ENCODE data around the gene SMIM14.

The SMIM14 gene

DNA sequence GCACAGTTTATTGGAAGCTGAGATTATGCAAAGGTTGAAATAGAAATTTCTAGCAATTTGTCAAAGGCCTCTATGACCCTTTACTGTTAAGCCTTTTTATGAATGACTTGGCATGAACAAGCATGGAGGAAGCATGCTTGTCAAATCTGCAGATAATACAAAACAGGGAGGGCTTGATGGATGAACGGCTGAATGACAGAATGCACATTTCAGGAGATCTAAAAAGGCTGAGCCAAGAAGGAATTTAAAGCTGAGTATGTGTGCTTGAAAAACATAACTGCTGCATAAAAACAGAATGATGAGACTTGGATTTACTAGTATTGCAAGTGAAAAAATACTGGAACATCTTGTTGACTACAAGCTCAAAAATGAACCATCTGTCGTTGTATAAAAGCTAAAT is 30.2 kb upstream of the SMIM14 start:
- TF ChIP-seq FOXM1 (IDR thresholded peaks at IDR 0.05; ENCODE audit: borderline replicate concordance, low read depth) (no peak), TEAD4 (IDR thresholded peaks at IDR 0.05) (no peak)

DNA sequence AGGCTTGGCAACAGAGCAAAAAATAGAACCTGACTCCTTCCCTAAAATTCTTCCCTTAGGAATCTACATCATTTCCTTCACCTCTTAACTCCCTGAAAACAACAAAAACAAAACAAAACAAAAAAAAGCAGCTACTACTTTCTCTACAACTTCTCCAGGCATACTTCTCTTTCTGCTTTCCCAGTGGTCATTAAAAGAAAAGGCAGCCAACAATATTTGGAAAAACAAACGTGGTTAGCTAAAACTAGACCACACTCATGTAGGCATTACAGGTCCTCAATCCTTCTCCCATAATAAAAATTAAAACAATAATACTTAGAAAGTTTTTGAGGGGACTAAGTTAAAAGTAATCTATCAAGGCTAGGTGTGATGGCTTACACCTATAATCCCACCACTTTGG is 29.0 kb upstream of the SMIM14 start:
- TF ChIP-seq CREB1 (IDR thresholded peaks at IDR 0.05; ENCODE audit: low read depth) (no peak), FOXM1 (IDR thresholded peaks at IDR 0.05; ENCODE audit: borderline replicate concordance, low read depth) (no peak), TCF12 (IDR thresholded peaks at IDR 0.05; ENCODE audit: low read depth) (no peak), EP300 (IDR thresholded peaks at IDR 0.05; ENCODE audit: borderline replicate concordance) (no peak), CEBPB (IDR thresholded peaks at IDR 0.05) (no peak), YY1 (IDR thresholded peaks at IDR 0.05; ENCODE audit: low read depth) (no peak), TEAD4 (IDR thresholded peaks at IDR 0.05) (no peak), ZBTB7A (IDR thresholded peaks at IDR 0.05; ENCODE audit: low read depth) (no peak), NFIC (IDR thresholded peaks at IDR 0.05) (no peak), TAF1 (IDR thresholded peaks at IDR 0.05; ENCODE audit: low read depth) (no peak), EGR1 (IDR thresholded peaks at IDR 0.05) (no peak)
- TF ChIP-seq, protein P1, sequence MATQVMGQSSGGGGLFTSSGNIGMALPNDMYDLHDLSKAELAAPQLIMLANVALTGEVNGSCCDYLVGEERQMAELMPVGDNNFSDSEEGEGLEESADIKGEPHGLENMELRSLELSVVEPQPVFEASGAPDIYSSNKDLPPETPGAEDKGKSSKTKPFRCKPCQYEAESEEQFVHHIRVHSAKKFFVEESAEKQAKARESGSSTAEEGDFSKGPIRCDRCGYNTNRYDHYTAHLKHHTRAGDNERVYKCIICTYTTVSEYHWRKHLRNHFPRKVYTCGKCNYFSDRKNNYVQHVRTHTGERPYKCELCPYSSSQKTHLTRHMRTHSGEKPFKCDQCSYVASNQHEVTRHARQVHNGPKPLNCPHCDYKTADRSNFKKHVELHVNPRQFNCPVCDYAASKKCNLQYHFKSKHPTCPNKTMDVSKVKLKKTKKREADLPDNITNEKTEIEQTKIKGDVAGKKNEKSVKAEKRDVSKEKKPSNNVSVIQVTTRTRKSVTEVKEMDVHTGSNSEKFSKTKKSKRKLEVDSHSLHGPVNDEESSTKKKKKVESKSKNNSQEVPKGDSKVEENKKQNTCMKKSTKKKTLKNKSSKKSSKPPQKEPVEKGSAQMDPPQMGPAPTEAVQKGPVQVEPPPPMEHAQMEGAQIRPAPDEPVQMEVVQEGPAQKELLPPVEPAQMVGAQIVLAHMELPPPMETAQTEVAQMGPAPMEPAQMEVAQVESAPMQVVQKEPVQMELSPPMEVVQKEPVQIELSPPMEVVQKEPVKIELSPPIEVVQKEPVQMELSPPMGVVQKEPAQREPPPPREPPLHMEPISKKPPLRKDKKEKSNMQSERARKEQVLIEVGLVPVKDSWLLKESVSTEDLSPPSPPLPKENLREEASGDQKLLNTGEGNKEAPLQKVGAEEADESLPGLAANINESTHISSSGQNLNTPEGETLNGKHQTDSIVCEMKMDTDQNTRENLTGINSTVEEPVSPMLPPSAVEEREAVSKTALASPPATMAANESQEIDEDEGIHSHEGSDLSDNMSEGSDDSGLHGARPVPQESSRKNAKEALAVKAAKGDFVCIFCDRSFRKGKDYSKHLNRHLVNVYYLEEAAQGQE (IDR thresholded peaks at IDR 0.05; ENCODE audit: low read depth) = no peak
- TF ChIP-seq, protein P2, sequence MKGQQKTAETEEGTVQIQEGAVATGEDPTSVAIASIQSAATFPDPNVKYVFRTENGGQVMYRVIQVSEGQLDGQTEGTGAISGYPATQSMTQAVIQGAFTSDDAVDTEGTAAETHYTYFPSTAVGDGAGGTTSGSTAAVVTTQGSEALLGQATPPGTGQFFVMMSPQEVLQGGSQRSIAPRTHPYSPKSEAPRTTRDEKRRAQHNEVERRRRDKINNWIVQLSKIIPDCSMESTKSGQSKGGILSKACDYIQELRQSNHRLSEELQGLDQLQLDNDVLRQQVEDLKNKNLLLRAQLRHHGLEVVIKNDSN (IDR thresholded peaks at IDR 0.05) = no peak

DNA sequence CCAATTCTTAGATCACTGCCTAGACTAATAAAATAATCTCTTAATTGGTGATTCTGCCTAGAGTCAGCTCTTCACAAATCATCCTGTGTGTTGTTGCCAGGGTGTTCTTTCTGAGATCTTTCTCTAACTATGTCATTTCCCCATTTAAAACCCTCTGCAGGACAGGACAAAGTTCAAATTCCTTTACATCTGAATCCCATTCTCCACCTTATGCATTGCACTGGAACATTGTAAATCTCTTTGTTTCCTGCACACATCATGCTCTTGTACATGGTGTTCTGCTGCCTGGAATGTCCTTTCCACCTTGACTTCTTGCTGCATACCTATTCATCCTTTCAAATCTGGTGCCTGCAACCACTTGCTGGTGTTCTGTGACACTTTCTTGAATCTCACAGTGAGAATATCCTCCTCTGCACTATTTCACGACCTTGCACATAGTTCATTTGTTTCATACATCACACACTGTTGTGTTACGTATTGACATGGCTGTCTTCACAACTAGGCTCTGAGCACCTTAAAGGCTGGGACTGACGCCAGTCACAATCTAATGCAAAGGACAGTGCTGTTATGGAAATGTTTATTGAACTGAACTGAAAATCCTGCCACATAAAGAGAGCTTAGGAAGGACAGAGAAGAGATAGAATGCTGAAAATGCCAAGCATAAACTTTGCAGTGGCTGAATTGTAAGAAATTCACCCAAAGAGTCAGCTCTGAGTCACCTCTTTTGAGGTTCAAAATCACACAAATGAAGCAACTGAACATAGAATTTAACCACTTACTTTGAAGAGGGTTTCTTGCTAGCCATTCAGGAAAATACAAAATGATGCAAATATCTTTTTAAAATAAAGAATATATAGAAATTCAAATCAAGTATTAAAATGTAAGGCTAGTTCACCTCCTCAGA is 26.4 kb upstream of the SMIM14 start:
- TF ChIP-seq, protein P2 (IDR thresholded peaks at IDR 0.05) = no peak
- no peak for TF ChIP-seq CREB1 (IDR thresholded peaks at IDR 0.05; ENCODE audit: low read depth)
- TF ChIP-seq TAF1 (IDR thresholded peaks at IDR 0.05; ENCODE audit: low read depth) = no peak
- no peak for TF ChIP-seq YY1 (IDR thresholded peaks at IDR 0.05; ENCODE audit: low read depth)
- TF ChIP-seq, protein P3, sequence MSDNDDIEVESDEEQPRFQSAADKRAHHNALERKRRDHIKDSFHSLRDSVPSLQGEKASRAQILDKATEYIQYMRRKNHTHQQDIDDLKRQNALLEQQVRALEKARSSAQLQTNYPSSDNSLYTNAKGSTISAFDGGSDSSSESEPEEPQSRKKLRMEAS (IDR thresholded peaks at IDR 0.05) = no peak
- TF ChIP-seq TCF12 (IDR thresholded peaks at IDR 0.05; ENCODE audit: low read depth) = no peak
- TF ChIP-seq FOXM1 (IDR thresholded peaks at IDR 0.05; ENCODE audit: borderline replicate concordance, low read depth) = no peak
- TF ChIP-seq CEBPB (IDR thresholded peaks at IDR 0.05) = no peak
- TF ChIP-seq ZBTB7A (IDR thresholded peaks at IDR 0.05; ENCODE audit: low read depth) = no peak
- TF ChIP-seq EGR1 (IDR thresholded peaks at IDR 0.05) = no peak
- no peak for TF ChIP-seq EP300 (IDR thresholded peaks at IDR 0.05; ENCODE audit: borderline replicate concordance)
- TF ChIP-seq, protein P1 (IDR thresholded peaks at IDR 0.05; ENCODE audit: low read depth) = no peak
- TF ChIP-seq NFIC (IDR thresholded peaks at IDR 0.05) = no peak
- TF ChIP-seq TEAD4 (IDR thresholded peaks at IDR 0.05) = no peak
- no peak for TF ChIP-seq RAD21 (IDR thresholded peaks at IDR 0.05; ENCODE audit: low read depth)

DNA sequence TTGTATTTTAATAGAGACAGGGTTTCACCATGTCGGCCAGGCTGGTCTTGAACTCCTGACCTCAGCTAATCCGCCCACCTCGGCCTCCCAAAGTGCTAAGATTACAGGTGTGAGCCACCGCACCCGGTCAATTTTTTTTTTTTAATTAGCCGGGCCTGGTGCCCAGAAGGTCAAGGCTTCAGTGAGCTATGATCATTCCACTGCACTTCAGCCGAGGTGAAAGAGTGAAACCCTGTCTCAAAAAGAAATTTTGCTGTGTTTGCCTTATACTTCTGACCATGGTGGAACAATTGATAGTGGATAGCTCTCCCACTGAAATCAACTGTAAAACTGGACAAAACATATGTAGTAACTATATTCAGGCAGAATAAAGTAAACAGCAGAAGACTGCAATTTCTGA is 24.0 kb upstream of the SMIM14 start:
- TF ChIP-seq CEBPB (IDR thresholded peaks at IDR 0.05) (no peak), RAD21 (IDR thresholded peaks at IDR 0.05; ENCODE audit: low read depth) (no peak), ZBTB7A (IDR thresholded peaks at IDR 0.05; ENCODE audit: low read depth) (no peak), EP300 (IDR thresholded peaks at IDR 0.05; ENCODE audit: borderline replicate concordance) (no peak), TCF12 (IDR thresholded peaks at IDR 0.05; ENCODE audit: low read depth) (no peak), FOXM1 (IDR thresholded peaks at IDR 0.05; ENCODE audit: borderline replicate concordance, low read depth) (no peak), TEAD4 (IDR thresholded peaks at IDR 0.05) (no peak), NFIC (IDR thresholded peaks at IDR 0.05) (no peak), CREB1 (IDR thresholded peaks at IDR 0.05; ENCODE audit: low read depth) (no peak), EGR1 (IDR thresholded peaks at IDR 0.05) (no peak), YY1 (IDR thresholded peaks at IDR 0.05; ENCODE audit: low read depth) (no peak), TAF1 (IDR thresholded peaks at IDR 0.05; ENCODE audit: low read depth) (no peak)
- TF ChIP-seq, protein P3 (IDR thresholded peaks at IDR 0.05) = no peak
- TF ChIP-seq, protein P2 (IDR thresholded peaks at IDR 0.05) = no peak
- TF ChIP-seq, protein P1 (IDR thresholded peaks at IDR 0.05; ENCODE audit: low read depth) = no peak
